HepG2 (cell line): Measurements from ENCODE around the gene SLC12A5.

Source experiments
- CTCF ChIP-seq: sonication (generic); formaldehyde crosslinking; IDR thresholded peaks from 2 replicates; pipeline ENCODE4 v1.5.0; 2020; ENCODE audit warnings: mild to moderate bottlenecking, missing genetic modification reagents, moderate library complexity
- ETV5 ChIP-seq: IDR thresholded peaks from 2 replicates; pipeline ENCODE4 v1.6.1; 2018; ENCODE audit warnings: missing biosample characterization, missing genetic modification reagents, inconsistent platforms, borderline replicate concordance
- HNRNPK ChIP-seq: fragments of 200-400 bp; formaldehyde crosslinking; IDR thresholded peaks from 2 replicates; pipeline ENCODE4 v1.6.1; 2018; ENCODE audit warnings: low read length, low read depth, moderate library complexity, mild to moderate bottlenecking; ENCODE audit not compliant: poor library complexity, severe bottlenecking
- ISL2 ChIP-seq: sonication (generic); formaldehyde crosslinking; IDR thresholded peaks from 2 replicates; pipeline ENCODE4 v1.5.0; 2020; ENCODE audit warnings: missing genetic modification reagents
- MED8 ChIP-seq: sonication (generic); formaldehyde crosslinking; IDR thresholded peaks from 2 replicates; pipeline ENCODE4 v1.8.1; 2023; ENCODE audit warnings: mild to moderate bottlenecking, missing genetic modification reagents; ENCODE audit not compliant: insufficient replicate concordance
- NBN ChIP-seq: fragments of 450-650 bp; conservative IDR thresholded peaks from 2 replicates; pipeline ENCODE4 v1.6.1; 2017
- PAF1 ChIP-seq: IDR thresholded peaks from 2 replicates; pipeline ENCODE4 v1.6.1; 2016; ENCODE audit warnings: missing genetic modification reagents, missing compliant biosample characterization
- PCBP2 ChIP-seq: fragments of 200-400 bp; formaldehyde crosslinking; optimal IDR thresholded peaks from 2 replicates; pipeline ENCODE3; 2018; ENCODE audit warnings: low read length, low read depth; ENCODE audit not compliant: poor library complexity, severe bottlenecking
- POLR2AphosphoS2 ChIP-seq: IDR thresholded peaks from 2 replicates; pipeline ENCODE4 v1.6.1; 2011; ENCODE audit warnings: low read depth, low read length, improper control_type of control experiment
- REST ChIP-seq, 2 experiments: IDR thresholded peaks; 2 replicates each; pipeline ENCODE4 v1.6.1; 2011 to 2012; ENCODE audit warnings: low read length in 2 of 2, borderline replicate concordance in 1 of 2, low read depth in 1 of 2, mild to moderate bottlenecking in 1 of 2, moderate library complexity in 1 of 2
- SRF ChIP-seq: IDR thresholded peaks from 2 replicates; pipeline ENCODE4 v1.6.1; 2011; ENCODE audit warnings: mild to moderate bottlenecking, low read depth, low read length, moderate library complexity
- ZNF282 ChIP-seq: fragments of 450-650 bp; IDR thresholded peaks from 2 replicates; pipeline ENCODE4 v1.6.1; 2018; ENCODE audit not compliant: partially characterized antibody
- ZNF362 ChIP-seq: sonication (generic); formaldehyde crosslinking; IDR thresholded peaks from 2 replicates; pipeline ENCODE4 v1.4.0; 2020; ENCODE audit warnings: missing genetic modification reagents, mild to moderate bottlenecking, borderline replicate concordance
- TF ChIP-seq, protein P1 (sequence below): sonication (generic); formaldehyde crosslinking; IDR thresholded peaks from 2 replicates; pipeline ENCODE4 v1.4.0; 2020; ENCODE audit warnings: low read depth, mild to moderate bottlenecking, missing genetic modification reagents

- TF ChIP-seq REST (IDR thresholded peaks at IDR 0.05; ENCODE audit: borderline replicate concordance in 1 of 2, low read depth in 1 of 2, low read length in 2 of 2) (no peak), CTCF (CRISPR knock-in tag) (no peak), PCBP2 (no peak), NBN (no peak), ZNF362 (no peak), POLR2AphosphoS2 (no peak), ISL2 (CRISPR knock-in tag) (no peak), MED8 (CRISPR knock-in tag) (no peak), PAF1 (CRISPR knock-in tag) (no peak), ZNF282 (no peak), SRF (no peak), ETV5 (CRISPR knock-in tag) (no peak), HNRNPK (no peak)
- TF ChIP-seq, protein P1, sequence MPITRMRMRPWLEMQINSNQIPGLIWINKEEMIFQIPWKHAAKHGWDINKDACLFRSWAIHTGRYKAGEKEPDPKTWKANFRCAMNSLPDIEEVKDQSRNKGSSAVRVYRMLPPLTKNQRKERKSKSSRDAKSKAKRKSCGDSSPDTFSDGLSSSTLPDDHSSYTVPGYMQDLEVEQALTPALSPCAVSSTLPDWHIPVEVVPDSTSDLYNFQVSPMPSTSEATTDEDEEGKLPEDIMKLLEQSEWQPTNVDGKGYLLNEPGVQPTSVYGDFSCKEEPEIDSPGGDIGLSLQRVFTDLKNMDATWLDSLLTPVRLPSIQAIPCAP: no peak
These were observed 47.8 kb upstream of the SLC12A5 start for GRCh38 chr20:45981261-45981660.
